HG03575 (cell line): Measurements from ENCODE around the gene MMP19.
"Not testable (repeated sequence)": the region's sequence is repeated elsewhere in the genome, so short reads cannot be mapped to it uniquely, and the experiment has no call there.

Experiments used
- ATAC-seq: cut with Tn5 transposase; IDR thresholded peaks from one replicate; pipeline ENCODE4 v1.9.1; 2021; ENCODE audit not compliant: unreplicated experiment, insufficient number of reproducible peaks, low FRiP score; ENCODE audit errors: extremely low read depth

Gene MMP19

GRCh38 chr12:55845785-55846496 is 3.2 kb upstream of the MMP19 start:
- no peak for ATAC-seq

- no peak for ATAC-seq
Measured at GRCh38 chr12:55845361-55845760, 2.6 kb upstream of the MMP19 start.

- no peak for ATAC-seq
Measured at GRCh38 chr12:55844961-55845360, 2.2 kb upstream of the MMP19 start.

GRCh38 chr12:55843431-55843830 is 695 bp upstream of the MMP19 start:
- ATAC-seq, result no peak

GRCh38 chr12:55840581-55841351 is 2.0 kb downstream of the MMP19 start:
- ATAC-seq, result no peak

GRCh38 chr12:55839345-55840140 is 3.2 kb downstream of the MMP19 start:
- no peak for ATAC-seq

- no peak for ATAC-seq
Measured at GRCh38 chr12:55838361-55838760, 4.4 kb downstream of the MMP19 start.

GRCh38 chr12:55834400-55834799 is 8.3 kb downstream of the MMP19 start:
- ATAC-seq, result not testable (repeated sequence)

GRCh38 chr12:55833056-55833455 is 9.7 kb downstream of the MMP19 start:
- ATAC-seq, result no peak

GRCh38 chr12:55831447-55831815 is 11.3 kb downstream of the MMP19 start:
- no peak for ATAC-seq

GRCh38 chr12:55830601-55831446 is 11.9 kb downstream of the MMP19 start:
- ATAC-seq, result no peak

- ATAC-seq, result no peak
Measured at GRCh38 chr12:55829967-55830600, 12.7 kb downstream of the MMP19 start.

GRCh38 chr12:55828357-55828756 is 14.4 kb downstream of the MMP19 start:
- no peak for ATAC-seq

- no peak for ATAC-seq
Measured at GRCh38 chr12:55827806-55828205, 14.9 kb downstream of the MMP19 start.

- ATAC-seq, result no peak
Measured at GRCh38 chr12:55824726-55825125, 18.0 kb downstream of the MMP19 start.

GRCh38 chr12:55823419-55823818 is 19.3 kb downstream of the MMP19 start:
- ATAC-seq, result no peak

- no peak for ATAC-seq
Measured at GRCh38 chr12:55822228-55822627, 20.5 kb downstream of the MMP19 start.

GRCh38 chr12:55820679-55821078 is 22.1 kb downstream of the MMP19 start:
- no peak for ATAC-seq

GRCh38 chr12:55818886-55819285 is 23.9 kb downstream of the MMP19 start:
- no peak for ATAC-seq
